NCI-H748 (cell line): ENCODE measurements around the gene BCOR.

Experiments used
- DNase-seq: peaks from one replicate; lab custom pipeline; 2025; ENCODE audit not compliant: unreplicated experiment; lab: John Stamatoyannopoulos, UW

Gene BCOR

DNA sequence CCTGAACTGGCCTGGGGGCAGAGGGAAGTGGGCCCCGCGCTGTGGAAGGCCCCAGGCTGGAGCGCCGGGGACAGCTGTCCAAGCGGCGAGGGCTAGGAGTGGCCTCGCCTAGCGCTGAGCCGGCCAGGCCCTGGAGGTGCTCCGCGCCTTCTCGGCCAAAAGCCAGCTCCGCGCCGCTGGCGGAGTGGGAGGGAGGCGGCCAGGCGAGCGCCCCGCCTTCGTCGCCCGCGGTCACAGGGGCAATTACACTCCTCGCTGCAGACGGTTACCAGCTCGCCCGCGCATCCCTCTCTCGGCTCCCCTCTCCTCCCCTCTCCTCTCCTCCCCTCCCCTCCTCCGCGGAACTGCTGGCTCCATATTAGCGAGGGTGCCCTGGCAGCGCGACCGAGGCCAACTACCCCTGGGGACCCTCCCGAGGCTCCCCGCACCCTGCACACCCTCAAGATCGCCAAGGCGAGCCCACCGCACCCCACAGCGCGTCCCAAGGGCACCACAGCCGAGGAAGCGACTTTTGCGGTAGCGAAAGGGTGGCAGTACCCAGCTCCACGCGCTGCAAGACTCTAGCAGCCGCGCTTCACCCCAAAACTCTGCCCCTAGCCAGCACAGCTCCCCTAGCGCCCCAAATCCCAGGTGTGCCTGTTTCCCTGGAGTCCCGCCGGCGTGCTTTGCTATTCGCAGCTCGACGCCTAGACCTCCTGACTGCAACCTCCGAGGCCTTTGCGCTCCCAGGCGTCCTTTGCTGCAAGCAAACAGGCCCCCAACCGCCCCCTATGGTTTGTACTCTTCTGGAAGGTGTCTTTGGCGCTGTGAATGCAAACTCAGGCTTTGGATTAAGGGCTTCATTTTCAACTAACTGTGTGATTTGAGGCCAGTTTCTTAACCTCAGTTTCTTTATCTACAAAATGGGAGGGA, 91.4 kb downstream of the BCOR start:
- no peak for DNase-seq

DNA sequence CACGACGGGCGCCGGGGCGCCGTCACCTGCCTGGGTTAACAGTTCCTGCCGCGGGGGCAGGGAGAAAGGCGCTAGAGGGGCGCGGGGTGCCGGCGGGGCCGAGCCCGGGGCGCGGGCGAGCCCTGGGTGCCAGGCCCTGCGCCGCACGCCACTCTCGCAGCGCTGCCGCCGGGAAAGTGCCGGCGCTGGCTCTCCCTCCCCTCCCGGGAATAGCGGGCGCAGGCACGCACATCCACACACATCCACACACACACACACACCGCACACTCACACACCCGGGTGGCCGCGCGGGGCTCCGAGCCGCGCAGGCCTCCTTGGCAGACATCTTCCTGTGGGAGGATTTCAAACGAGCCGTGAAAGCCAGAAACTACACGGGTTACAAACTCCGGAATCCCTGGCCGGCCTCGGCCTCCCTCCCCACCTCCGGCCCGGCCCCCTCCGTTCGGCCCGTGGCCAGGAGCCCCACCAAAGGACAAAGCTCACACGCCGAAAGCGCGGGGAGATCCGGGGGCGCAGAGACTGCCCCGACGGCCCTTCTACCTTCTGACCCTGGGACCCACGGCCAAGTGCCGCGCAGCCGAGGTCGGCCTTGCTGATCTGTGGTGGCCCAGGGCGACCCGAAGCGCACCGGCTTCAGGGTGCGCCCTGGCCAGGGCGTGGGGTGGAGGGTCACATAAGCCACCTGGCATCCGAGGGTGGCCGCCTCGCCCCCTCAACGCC, 92.3 kb downstream of the BCOR start:
- no peak for DNase-seq

GRCh38 chrX:40004921-40005291, 92.9 kb downstream of the BCOR start:
- no peak for DNase-seq

GRCh38 chrX:40004246-40004535, 93.6 kb downstream of the BCOR start:
- DNase-seq, result no peak

DNA sequence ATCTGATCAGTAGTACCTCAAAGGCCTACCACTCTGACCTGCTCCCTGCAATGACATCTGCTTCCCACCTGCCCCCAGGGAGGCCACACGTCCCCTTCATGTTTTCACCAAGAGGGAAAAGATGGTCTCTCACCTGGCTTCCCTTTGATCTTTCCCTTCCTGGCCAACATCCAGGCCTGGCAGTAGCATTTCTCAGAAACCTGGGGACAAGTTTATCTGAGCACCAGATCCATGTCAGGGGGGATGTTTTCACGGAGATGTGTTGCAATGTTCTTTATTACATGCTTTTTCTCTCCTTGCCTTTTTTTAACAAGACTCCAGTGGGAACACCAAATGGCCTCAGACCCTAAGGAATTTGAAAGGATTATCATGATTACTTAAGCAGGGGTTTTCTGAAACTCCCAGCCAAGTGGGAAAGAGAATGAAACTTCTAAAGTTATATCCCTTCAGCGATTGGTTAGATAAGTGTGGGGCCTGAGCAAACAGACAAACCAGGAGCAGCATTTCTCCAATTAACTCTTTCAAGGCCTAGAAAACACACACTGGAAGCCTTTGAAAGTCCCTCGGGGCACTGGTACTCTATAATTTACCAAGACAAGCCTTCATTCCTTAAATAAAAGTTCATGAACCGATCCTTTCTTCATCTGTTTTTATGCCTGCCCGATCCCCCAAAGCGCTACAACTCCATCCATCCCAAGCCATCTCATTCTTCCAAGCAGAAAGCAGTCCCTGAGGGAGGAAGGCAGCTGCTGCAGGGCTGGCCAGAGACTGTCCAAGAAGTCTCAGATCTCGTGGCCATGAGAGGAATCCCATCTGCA, 94.1 kb downstream of the BCOR start:
- no peak for DNase-seq

DNA sequence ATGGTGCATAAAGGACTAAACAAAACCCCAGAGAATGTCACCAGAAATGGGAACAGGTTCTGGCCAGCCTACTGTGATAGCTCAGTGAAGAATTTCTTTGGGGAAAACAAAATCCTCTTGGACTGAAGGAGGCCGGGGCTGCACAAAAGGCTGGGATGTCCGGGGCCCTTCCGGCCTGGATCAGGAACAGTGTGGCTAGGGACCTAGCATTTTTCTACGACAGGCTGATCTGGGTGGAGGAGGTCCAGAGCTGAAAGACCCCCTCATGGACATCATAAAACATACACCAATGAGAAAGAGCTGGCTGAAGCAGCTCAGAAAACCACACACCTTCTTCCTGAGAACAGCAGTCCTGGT, 94.7 kb downstream of the BCOR start:
- DNase-seq, result no peak
